Measurements from ENCODE around the gene EXD1. TPM values are rescaled to one million over a fixed set of nuclear protein-coding genes. Genes with fewer than 3 reads are reported as not detected.

EXD1 gene
- total RNA-seq, 3 donors from 2014 or later, result not detected

DNA sequence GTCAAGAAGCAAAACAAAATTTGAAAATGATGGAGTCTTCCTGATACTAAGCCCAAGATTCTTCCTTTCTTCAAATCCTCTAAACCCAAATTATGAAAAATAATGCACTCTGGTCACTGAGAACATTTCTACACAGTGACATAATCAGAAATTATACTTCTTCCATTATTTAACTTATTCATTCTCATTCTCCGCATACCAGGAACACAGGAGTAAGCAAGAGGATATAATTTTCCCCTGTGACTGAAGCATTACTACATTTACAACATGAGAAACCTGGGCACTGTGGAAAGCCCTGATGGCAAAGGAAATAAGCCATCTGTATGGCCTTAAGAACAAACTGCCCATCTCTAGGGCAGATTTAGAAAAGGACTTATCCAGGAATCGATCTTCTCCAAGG lies 47.0 kb downstream of the EXD1 start:
- DNase-seq (ENCODE audit: low spot score in 2 of 2), result no peak
- no peaks in the 10 kb centered on the region for H3K36me3 ChIP-seq
- intact Hi-C loops (cut with DNase I; ENCODE audit: low total_unique reads), result no loop called here
- H3K4me3 ChIP-seq, result no peak overlapping the region
- H3K9me3 ChIP-seq, result no peaks in the 10 kb centered on the region
- no peak for TF ChIP-seq POLR2A (IDR thresholded peaks at IDR 0.05)
- no peak for TF ChIP-seq POLR2AphosphoS5 (IDR thresholded peaks at IDR 0.05)
- TF ChIP-seq, protein P1, sequence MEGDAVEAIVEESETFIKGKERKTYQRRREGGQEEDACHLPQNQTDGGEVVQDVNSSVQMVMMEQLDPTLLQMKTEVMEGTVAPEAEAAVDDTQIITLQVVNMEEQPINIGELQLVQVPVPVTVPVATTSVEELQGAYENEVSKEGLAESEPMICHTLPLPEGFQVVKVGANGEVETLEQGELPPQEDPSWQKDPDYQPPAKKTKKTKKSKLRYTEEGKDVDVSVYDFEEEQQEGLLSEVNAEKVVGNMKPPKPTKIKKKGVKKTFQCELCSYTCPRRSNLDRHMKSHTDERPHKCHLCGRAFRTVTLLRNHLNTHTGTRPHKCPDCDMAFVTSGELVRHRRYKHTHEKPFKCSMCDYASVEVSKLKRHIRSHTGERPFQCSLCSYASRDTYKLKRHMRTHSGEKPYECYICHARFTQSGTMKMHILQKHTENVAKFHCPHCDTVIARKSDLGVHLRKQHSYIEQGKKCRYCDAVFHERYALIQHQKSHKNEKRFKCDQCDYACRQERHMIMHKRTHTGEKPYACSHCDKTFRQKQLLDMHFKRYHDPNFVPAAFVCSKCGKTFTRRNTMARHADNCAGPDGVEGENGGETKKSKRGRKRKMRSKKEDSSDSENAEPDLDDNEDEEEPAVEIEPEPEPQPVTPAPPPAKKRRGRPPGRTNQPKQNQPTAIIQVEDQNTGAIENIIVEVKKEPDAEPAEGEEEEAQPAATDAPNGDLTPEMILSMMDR (IDR thresholded peaks at IDR 0.05), result no peak
- no peaks in the 10 kb centered on the region for H3K4me1 ChIP-seq
- no peaks in the 10 kb centered on the region for H3K27me3 ChIP-seq
- H3K27ac ChIP-seq, result no peak overlapping the region

DNA sequence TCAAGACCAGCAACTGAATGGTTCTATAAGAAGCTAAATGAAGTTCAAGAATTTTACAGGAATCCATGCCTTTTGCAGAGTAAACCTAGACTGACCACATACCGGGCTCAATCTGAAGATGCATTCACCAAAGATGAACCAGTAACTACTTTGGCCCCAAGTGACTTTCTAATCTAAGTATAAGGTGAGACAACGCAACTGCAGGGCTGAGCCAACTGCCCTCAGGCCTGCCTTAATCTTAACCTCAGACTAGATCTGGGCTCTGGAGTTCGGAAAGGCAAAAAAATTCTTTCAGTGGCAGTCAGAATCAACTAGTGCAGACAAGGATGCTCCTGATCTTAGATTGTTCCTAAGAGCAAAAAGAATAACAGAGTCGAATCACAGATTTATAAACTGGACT lies 48.3 kb downstream of the EXD1 start:
- Histone ChIP-seq H3K9me3 (no peaks in the 10 kb centered on the region), H3K36me3 (no peaks in the 10 kb centered on the region), H3K4me3 (no peak overlapping the region), H3K27me3 (no peaks in the 10 kb centered on the region), H3K27ac (no peak overlapping the region), H3K4me1 (no peaks in the 10 kb centered on the region)
- DNase-seq (ENCODE audit: low spot score in 2 of 2), result no peak
- TF ChIP-seq POLR2AphosphoS5 (IDR thresholded peaks at IDR 0.05) (no peak), POLR2A (IDR thresholded peaks at IDR 0.05) (no peak)
- TF ChIP-seq, protein P1 (IDR thresholded peaks at IDR 0.05), result no peak
- intact Hi-C loops (cut with DNase I; ENCODE audit: low total_unique reads), result no loop called here

DNA sequence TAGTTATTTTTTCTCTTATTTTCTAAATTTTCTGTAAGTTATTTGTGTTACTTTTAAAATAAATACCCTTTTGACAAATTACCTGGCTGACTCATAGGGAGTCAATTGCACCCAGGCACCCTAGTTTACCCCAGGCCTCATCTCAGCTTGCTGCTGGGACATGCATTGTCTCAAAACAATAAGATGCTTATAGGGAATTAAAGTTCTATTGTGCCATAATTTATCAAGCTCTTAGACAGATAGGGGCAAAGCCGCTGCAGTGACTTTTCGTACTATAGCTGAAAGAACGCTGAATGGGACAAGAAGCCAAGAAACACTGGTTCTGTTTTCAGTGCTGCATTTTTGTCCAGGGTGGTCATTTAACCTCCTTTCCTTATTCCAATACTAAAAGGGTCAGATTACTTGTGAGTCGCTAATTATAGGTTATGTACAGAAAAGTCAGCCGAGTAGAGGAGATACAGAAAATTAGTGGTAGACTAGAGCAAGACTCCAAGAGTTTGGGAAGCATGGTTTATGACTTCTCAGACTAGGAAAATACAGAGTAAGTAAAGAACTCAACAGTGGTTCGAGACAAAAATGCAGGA lies 50.3 kb downstream of the EXD1 start:
- intact Hi-C loops (cut with DNase I; ENCODE audit: low total_unique reads), result no loop called here
- H3K36me3 ChIP-seq, result no peaks in the 10 kb centered on the region
- no peak for DNase-seq (ENCODE audit: low spot score in 2 of 2)
- TF ChIP-seq, protein P1 (IDR thresholded peaks at IDR 0.05), result no peak
- TF ChIP-seq POLR2AphosphoS5 (IDR thresholded peaks at IDR 0.05) (no peak), POLR2A (IDR thresholded peaks at IDR 0.05) (no peak)
- no peaks in the 10 kb centered on the region for H3K9me3 ChIP-seq
- no peak overlapping the region for H3K27ac ChIP-seq
- H3K4me1 ChIP-seq, result no peaks in the 10 kb centered on the region
- H3K27me3 ChIP-seq, result no peaks in the 10 kb centered on the region
- no peak overlapping the region for H3K4me3 ChIP-seq

DNA sequence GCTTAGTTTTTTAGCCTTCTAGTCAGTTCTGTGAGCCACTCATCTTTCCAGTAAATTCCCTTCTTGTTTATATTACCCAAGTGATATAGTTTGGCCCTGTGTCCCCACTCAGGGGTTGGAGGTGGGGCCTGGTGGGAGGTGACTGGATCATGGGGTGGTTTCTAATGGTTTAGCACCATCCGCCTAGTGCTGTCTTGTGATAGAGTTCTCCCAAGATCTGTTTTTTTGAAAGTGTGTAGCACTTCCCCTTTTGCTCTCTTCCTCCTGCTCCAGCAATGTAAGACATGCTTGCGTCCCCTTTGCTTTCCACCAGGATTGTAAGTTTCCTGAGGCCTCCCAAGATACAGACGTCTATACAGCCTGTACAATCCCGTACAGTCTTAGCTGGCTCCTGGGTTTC lies 60.8 kb downstream of the EXD1 start:
- Histone ChIP-seq H3K4me3 (no peak overlapping the region), H3K27me3 (no peaks in the 10 kb centered on the region), H3K27ac (no peak overlapping the region), H3K36me3 (no peaks in the 10 kb centered on the region), H3K9me3 (no peaks in the 10 kb centered on the region), H3K4me1 (no peaks in the 10 kb centered on the region)
- DNase-seq (ENCODE audit: low spot score in 2 of 2), result no peak
- TF ChIP-seq POLR2AphosphoS5 (IDR thresholded peaks at IDR 0.05) (no peak), POLR2A (IDR thresholded peaks at IDR 0.05) (no peak)
- TF ChIP-seq, protein P1 (IDR thresholded peaks at IDR 0.05), result no peak
- intact Hi-C loops (cut with DNase I; ENCODE audit: low total_unique reads), result no loop called here

DNA sequence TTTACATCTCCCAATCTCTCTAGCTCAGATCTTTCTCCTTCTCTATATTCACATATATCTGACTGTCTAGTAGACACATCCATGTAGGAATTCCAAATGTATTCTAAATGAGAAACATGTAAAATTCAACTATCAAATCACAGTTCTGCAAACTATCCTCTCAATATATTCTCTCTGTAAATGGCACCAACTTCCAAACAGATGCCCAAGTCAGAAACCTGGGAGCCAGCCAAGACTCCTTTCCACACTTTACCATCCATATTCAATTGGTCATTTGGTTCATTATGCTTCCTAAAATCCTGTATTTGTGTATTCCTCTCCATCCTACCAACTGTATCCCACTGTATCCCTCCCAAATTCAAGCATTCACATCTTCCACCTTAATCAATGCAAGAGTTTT lies 61.5 kb downstream of the EXD1 start:
- TF ChIP-seq, protein P1 (IDR thresholded peaks at IDR 0.05), result no peak
- TF ChIP-seq POLR2AphosphoS5 (IDR thresholded peaks at IDR 0.05) (no peak), POLR2A (IDR thresholded peaks at IDR 0.05) (no peak)
- H3K27ac ChIP-seq, result no peak overlapping the region
- no peaks in the 10 kb centered on the region for H3K27me3 ChIP-seq
- H3K4me1 ChIP-seq, result no peaks in the 10 kb centered on the region
- intact Hi-C loops (cut with DNase I; ENCODE audit: low total_unique reads), result no loop called here
- no peaks in the 10 kb centered on the region for H3K36me3 ChIP-seq
- no peak for DNase-seq (ENCODE audit: low spot score in 2 of 2)
- H3K9me3 ChIP-seq, result no peaks in the 10 kb centered on the region
- H3K4me3 ChIP-seq, result no peak overlapping the region

Measured in breast epithelium (tissue), 4 donors.